Medulla oblongata (tissue), 1 donor: ENCODE data around the gene FANCL.
A peak's percentile ranks its signal among the peaks of the same experiment; 100 is the strongest.
"Not testable (repeated sequence)": the region's sequence is repeated elsewhere in the genome, so short reads cannot be mapped to it uniquely, and the experiment has no call there.

ENCODE experiments used
- DNase-seq: peaks from one replicate; pipeline ENCODE4 v3.0.0-alpha.2; 2015; ENCODE audit errors: extremely low spot score

FANCL gene

GRCh38 chr2:58145769-58146168 is 95.4 kb downstream of the FANCL start:
- DNase-seq, result not testable (repeated sequence)

- DNase-seq, result no peak
Observed at GRCh38 chr2:58140508-58141072, 100.5 kb downstream of the FANCL start.

GRCh38 chr2:58138396-58139030 is 102.6 kb downstream of the FANCL start:
- no peak for DNase-seq

- DNase-seq, result peak; percentile 50
Observed at GRCh38 chr2:58137856-58138255, 103.3 kb downstream of the FANCL start.

GRCh38 chr2:58137221-58137620 is 103.9 kb downstream of the FANCL start:
- DNase-seq, result no peak

- DNase-seq, result no peak
Observed at GRCh38 chr2:58135861-58136260, 105.3 kb downstream of the FANCL start.

- no peak for DNase-seq
Observed at GRCh38 chr2:58133395-58133794, 107.7 kb downstream of the FANCL start.

GRCh38 chr2:58131191-58132011 is 109.7 kb downstream of the FANCL start:
- DNase-seq, result peak; percentile 67

- DNase-seq, result no peak
Observed at GRCh38 chr2:58130238-58130637, 110.9 kb downstream of the FANCL start.

- no peak for DNase-seq
Observed at GRCh38 chr2:58127111-58127510, 114.0 kb downstream of the FANCL start.

GRCh38 chr2:58122540-58122939 is 118.6 kb downstream of the FANCL start:
- no peak for DNase-seq

- DNase-seq, result no peak
Observed at GRCh38 chr2:58122040-58122439, 119.1 kb downstream of the FANCL start.

GRCh38 chr2:58120626-58121229 is 120.4 kb downstream of the FANCL start:
- no peak for DNase-seq

- DNase-seq, result not testable (repeated sequence)
Observed at GRCh38 chr2:58113563-58113962, 127.6 kb downstream of the FANCL start.

GRCh38 chr2:58110765-58111164 is 130.4 kb downstream of the FANCL start:
- DNase-seq, result no peak

GRCh38 chr2:58109481-58109880 is 131.6 kb downstream of the FANCL start:
- no peak for DNase-seq
